Neural crest cell (in vitro differentiated cells): ENCODE results near the gene ACAP3. TPM values are rescaled to one million over a fixed set of nuclear protein-coding genes. Genes with fewer than 3 reads are reported as not detected.

ENCODE experiments used
- DNase-seq: peaks from one replicate; pipeline ENCODE4 v3.0.0; 2021; ENCODE audit warnings: low read depth, mixed read lengths, low spot score
- H3K27ac Mint-ChIP-seq: one replicate; pipeline ENCODE4 v1.8.0; 2021; ENCODE audit warnings: mild to moderate bottlenecking, mixed read lengths; ENCODE audit not compliant: unreplicated experiment
- H3K27me3 Mint-ChIP-seq: 2 replicates; pipeline ENCODE4 v1.8.0; 2021; ENCODE audit warnings: low read depth, mild to moderate bottlenecking, mixed read lengths
- H3K36me3 Mint-ChIP-seq: 2 replicates; pipeline ENCODE4 v1.8.0; 2021; ENCODE audit warnings: low read depth, mild to moderate bottlenecking, mixed read lengths
- H3K4me1 Mint-ChIP-seq: 2 replicates; pipeline ENCODE4 v1.8.0; 2021; ENCODE audit warnings: mixed read lengths
- H3K4me3 Mint-ChIP-seq: one replicate; pipeline ENCODE4 v1.8.0; 2021; ENCODE audit warnings: mild to moderate bottlenecking, mixed read lengths
- H3K9me3 Mint-ChIP-seq: 2 replicates; pipeline ENCODE4 v1.8.0; 2021; ENCODE audit warnings: mixed read lengths
- total RNA-seq: library from RNA; stranded (reverse); gene quantifications from 2 replicates; pipeline ENCODE4 v1.2.1, GENCODE V29; 2021
- TF ChIP-seq, protein P1 (sequence below): fragments of 200-600 bp; sonication (generic); conservative IDR thresholded peaks from 2 replicates; pipeline ENCODE4 v1.5.0; 2021; ENCODE audit warnings: antibody characterized with exemption, mild to moderate bottlenecking

The ACAP3 gene
- total RNA-seq, 1 donor from 2014 or later = 124 TPM

DNA sequence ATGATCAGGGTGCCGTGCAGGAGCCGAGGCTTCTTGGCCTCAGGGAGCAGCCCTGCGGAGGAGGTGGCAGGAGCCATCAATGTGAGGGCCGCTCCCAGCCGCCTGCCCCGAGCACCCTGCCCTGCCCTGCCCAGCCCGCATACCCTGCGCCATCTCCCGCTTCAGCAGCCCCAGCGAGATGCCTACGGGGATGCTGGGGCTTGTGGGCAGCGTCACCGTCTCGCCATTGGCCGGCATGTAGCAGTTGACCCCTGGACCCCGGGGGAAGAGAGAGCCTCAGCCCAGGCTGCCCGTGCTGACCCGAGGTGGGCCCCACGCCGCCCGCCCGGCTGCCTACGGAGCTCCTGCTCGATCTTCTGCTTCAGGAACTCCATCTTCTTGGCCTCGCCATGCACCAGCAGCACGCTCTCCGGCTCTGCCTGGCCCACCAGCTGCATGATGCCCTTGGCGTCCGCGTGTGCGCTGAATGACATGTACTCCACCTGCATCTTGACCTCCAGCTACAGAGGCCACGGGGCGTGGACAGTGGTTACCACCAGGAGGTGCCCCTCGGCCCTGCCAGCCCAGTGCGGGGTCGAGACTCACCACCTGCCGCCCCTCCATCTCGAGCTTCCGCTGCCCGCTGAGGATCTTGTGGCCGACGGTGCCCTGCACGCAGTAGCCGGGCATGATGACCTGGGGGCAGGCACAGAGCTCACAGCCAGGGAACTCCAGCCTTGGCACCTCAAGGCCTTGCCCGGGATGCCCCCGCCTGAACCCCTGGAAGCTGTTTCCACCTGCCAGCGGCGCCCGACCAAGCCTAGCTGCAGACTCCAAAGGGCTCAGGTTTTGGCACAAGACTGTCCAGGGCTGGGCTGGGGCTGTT lies 5.0 kb upstream of the ACAP3 start:
- Mint-ChIP-seq H3K9me3 (no peaks in the 10 kb centered on the region), H3K27ac (no peak overlapping the region), H3K4me3 (peak overlapping the region; percentile 12), H3K36me3 (peaks cover 2% of the 10 kb centered on the region), H3K27me3 (no peaks in the 10 kb centered on the region), H3K4me1 (peaks cover 7% of the 10 kb centered on the region)
- TF ChIP-seq, protein P1, sequence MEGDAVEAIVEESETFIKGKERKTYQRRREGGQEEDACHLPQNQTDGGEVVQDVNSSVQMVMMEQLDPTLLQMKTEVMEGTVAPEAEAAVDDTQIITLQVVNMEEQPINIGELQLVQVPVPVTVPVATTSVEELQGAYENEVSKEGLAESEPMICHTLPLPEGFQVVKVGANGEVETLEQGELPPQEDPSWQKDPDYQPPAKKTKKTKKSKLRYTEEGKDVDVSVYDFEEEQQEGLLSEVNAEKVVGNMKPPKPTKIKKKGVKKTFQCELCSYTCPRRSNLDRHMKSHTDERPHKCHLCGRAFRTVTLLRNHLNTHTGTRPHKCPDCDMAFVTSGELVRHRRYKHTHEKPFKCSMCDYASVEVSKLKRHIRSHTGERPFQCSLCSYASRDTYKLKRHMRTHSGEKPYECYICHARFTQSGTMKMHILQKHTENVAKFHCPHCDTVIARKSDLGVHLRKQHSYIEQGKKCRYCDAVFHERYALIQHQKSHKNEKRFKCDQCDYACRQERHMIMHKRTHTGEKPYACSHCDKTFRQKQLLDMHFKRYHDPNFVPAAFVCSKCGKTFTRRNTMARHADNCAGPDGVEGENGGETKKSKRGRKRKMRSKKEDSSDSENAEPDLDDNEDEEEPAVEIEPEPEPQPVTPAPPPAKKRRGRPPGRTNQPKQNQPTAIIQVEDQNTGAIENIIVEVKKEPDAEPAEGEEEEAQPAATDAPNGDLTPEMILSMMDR = no peak
- no peak for DNase-seq

DNA sequence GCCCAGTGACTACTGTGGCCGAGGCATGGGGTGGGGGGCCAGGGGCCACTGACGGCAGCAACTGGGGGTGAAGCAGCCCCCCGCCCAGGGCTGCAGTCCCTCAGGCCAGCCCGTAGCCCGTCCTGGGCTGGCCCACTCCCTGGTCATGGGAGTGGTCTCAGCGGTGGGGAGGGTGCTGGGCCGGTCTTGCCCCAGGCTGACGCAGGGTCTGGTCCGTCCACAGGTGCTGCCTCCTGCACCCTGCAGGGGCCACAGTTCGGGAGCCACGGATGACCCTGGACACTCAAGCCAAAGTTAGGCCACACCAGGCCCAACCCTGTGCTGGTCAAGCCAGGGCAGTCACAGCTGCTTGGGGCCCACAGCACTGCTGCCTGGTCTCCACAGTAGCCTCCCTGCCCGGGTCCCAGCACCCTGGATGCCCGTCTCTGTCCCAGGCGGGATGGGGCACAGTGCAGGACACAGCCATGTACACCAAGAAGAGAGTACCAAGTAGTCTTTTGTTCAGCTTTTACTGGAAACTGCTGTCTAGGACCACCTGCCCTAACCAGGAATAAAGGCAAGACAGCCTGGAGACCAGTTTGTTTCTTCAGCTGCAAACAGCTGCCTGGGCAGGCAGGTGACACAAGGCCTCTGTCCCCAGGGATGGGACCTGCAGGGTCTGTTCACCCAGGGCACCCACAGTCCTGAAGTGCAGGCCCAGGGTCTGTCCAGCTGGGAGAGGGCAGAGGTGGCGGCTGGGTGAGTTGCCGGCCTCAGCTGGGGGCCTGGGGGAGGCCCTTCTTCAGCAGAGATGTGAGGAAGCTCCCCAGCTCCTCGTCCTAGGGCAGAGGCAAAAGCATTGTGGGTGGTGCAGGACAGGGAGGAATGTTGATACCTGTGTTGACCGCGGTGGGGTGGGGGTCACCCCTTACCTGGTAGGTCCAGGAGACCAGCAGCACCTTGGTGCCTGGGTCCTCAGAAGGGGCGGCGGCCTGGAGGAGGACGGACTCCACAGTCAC lies 3.7 kb upstream of the ACAP3 start:
- DNase-seq = no peak
- TF ChIP-seq, protein P1 = no peak
- no peak overlapping the region for H3K27ac Mint-ChIP-seq
- no peaks in the 10 kb centered on the region for H3K27me3 Mint-ChIP-seq
- peak overlapping the region; percentile 83 for H3K4me3 Mint-ChIP-seq
- no peaks in the 10 kb centered on the region for H3K9me3 Mint-ChIP-seq
- peaks cover 2% of the 10 kb centered on the region for H3K36me3 Mint-ChIP-seq
- H3K4me1 Mint-ChIP-seq = peaks cover 16% of the 10 kb centered on the region

DNA sequence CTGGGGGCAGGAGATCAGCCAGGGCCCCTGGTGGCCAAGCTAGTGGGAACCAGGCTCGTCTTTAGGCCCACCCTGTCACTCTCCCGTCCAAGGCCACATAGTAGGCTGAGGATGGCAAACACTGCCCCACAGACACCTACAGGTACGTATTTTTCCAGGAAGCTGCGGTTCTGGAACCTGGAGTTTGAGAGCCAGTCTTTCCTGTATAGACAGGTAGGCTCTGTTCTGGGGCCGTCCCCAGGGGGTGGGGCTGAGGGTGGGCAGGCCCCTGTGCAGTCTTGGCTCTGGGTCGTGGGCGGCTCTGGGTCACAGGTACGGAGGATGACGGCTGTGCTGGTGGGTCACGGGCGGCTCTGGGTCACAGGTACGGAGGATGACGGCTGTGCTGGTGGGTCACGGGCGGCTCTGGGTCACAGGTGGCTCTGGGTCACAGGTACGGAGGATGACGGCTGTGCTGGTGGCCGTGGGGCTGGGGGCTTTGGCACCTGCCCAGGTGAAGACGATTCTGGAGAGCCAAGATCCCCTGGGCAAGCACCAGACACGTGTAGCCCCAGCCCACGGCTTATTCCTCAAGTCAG lies 2.8 kb upstream of the ACAP3 start:
- H3K27ac Mint-ChIP-seq = no peak overlapping the region
- H3K27me3 Mint-ChIP-seq = no peaks in the 10 kb centered on the region
- peak overlapping the region; percentile 83 for H3K4me3 Mint-ChIP-seq
- TF ChIP-seq, protein P1 = no peak
- no peaks in the 10 kb centered on the region for H3K9me3 Mint-ChIP-seq
- peaks cover 15% of the 10 kb centered on the region for H3K4me1 Mint-ChIP-seq
- H3K36me3 Mint-ChIP-seq = no peaks in the 10 kb centered on the region
- DNase-seq = no peak

DNA sequence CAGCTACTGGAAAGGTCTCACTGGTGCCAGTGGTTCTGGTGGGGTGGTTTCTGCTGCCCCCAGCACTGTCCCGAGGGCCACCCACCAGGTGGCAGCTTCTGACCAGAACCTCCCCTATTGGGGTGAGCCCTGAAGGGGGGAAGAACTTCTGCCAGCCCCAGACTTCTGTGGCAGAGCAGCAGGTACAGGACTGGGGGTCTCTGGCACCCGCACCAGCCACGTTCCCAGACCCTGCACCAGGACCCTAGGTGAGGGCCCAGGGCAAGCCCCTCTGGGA lies 2.3 kb upstream of the ACAP3 start:
- Mint-ChIP-seq H3K4me1 (peaks cover 17% of the 10 kb centered on the region), H3K36me3 (no peaks in the 10 kb centered on the region), H3K4me3 (peak overlapping the region; percentile 83), H3K9me3 (no peaks in the 10 kb centered on the region), H3K27ac (no peak overlapping the region), H3K27me3 (no peaks in the 10 kb centered on the region)
- no peak for DNase-seq
- TF ChIP-seq, protein P1 = no peak
